Testis (tissue), 2 donors: ENCODE results near the gene DYRK3.

Source experiments
- CTCF ChIP-seq, 3 experiments: fragments of 450-650 bp in 2 of 3; fragments of 200-600 bp in 1 of 3; sonication (generic) in 1 of 3; IDR thresholded peaks; one replicate each; pipeline ENCODE4 v1.5.1; 2016 to 2019; ENCODE audit warnings: antibody characterized with exemption in 3 of 3, mild to moderate bottlenecking in 2 of 3, moderate library complexity in 1 of 3
- POLR2A ChIP-seq: fragments of 450-650 bp; IDR thresholded peaks from one replicate; pipeline ENCODE4 v1.6.1; 2017; ENCODE audit warnings: antibody characterized with exemption, mild to moderate bottlenecking, moderate library complexity

GRCh38 chr1:206653715-206654459 lies 18.6 kb downstream of the DYRK3 start:
- no peak for TF ChIP-seq CTCF (IDR thresholded peaks at IDR 0.05)
- TF ChIP-seq POLR2A, result no peak
